Astrocyte (in vitro differentiated cells and primary cell): Measurements from ENCODE around the gene CKLF.

Source experiments
- CTCF ChIP-seq: IDR thresholded peaks from 2 replicates; pipeline ENCODE4 v1.5.1; 2011; ENCODE audit warnings: low read depth, mild to moderate bottlenecking, inconsistent platforms, low read length, moderate library complexity; ENCODE audit not compliant: insufficient read depth
- EZH2 ChIP-seq: IDR thresholded peaks from 2 replicates; pipeline ENCODE4 v1.6.1; 2012; ENCODE audit warnings: mild to moderate bottlenecking, low read length, inconsistent platforms; ENCODE audit not compliant: insufficient read depth

- TF ChIP-seq EZH2 (no peak), CTCF (no peak)
These were observed 43.4 kb upstream of the CKLF start for GRCh38 chr16:66508914-66509496.
